ENCODE data around the gene TNKS2.
A peak's percentile ranks its signal among the peaks of the same experiment; 100 is the strongest.

DNA sequence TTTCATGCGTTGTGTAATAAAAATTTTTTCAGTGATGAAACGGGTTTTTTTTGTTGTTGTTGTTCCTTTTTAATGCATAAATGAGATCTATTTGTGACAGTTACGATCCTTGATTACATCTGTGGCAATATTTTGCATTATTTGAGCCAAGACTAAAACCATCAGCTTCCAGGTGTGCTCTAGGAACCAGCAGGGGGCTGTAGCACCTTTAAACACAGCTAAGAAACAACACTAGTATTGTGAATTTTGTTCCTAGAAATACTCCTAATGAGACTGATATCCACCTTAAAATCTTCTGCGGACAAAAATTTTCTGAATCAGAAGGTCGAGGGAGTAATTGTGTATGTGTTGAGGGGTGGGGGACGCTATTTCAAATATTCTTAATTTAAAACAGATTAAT is 58.4 kb downstream of the TNKS2 start:
- no peak for TF ChIP-seq POLR2A (IDR thresholded peaks at IDR 0.05)
- TF ChIP-seq, protein P1, sequence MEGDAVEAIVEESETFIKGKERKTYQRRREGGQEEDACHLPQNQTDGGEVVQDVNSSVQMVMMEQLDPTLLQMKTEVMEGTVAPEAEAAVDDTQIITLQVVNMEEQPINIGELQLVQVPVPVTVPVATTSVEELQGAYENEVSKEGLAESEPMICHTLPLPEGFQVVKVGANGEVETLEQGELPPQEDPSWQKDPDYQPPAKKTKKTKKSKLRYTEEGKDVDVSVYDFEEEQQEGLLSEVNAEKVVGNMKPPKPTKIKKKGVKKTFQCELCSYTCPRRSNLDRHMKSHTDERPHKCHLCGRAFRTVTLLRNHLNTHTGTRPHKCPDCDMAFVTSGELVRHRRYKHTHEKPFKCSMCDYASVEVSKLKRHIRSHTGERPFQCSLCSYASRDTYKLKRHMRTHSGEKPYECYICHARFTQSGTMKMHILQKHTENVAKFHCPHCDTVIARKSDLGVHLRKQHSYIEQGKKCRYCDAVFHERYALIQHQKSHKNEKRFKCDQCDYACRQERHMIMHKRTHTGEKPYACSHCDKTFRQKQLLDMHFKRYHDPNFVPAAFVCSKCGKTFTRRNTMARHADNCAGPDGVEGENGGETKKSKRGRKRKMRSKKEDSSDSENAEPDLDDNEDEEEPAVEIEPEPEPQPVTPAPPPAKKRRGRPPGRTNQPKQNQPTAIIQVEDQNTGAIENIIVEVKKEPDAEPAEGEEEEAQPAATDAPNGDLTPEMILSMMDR (IDR thresholded peaks at IDR 0.05): peak in 2 of 6 experiments; percentile 10 to 22

Measured in Peyer's patch (tissue), 4 donors.